GM18858 (cell line): ENCODE measurements around the gene TNRC6C.

Source experiments
- ATAC-seq: cut with Tn5 transposase; IDR thresholded peaks from one replicate; pipeline ENCODE4 v1.9.1; 2021; ENCODE audit not compliant: unreplicated experiment

TNRC6C gene

GRCh38 chr17:78148286-78149016 lies 189.9 kb downstream of the TNRC6C start:
- ATAC-seq, result no peak

GRCh38 chr17:78151514-78152008 lies 193.1 kb downstream of the TNRC6C start:
- ATAC-seq, result no peak

GRCh38 chr17:78154903-78155811 lies 196.7 kb downstream of the TNRC6C start:
- no peak for ATAC-seq
